Ovary (tissue), 9 donors: Measurements from ENCODE around the gene GRM5. TPM values are rescaled to one million over a fixed set of nuclear protein-coding genes. Genes with fewer than 3 reads are reported as not detected.

Experiments used
- DNase-seq, 5 donors: peaks; one replicate each; pipeline ENCODE4 v3.0.0-alpha.2; 2019 to 2020
- H3K27ac ChIP-seq, 2 donors: fragments of 200-600 bp; one replicate each; pipeline versions ENCODE4 v1.5.1 to v1.8.0; 2019 to 2022
- H3K27me3 ChIP-seq: fragments of 200-600 bp; one replicate; pipeline ENCODE4 v1.8.0; 2022
- H3K36me3 ChIP-seq: fragments of 200-600 bp; sonication (generic); one replicate; pipeline ENCODE4 v1.5.1; 2019
- H3K4me1 ChIP-seq: one replicate; pipeline ENCODE4 v1.8.1; 2013; ENCODE audit warnings: mild to moderate bottlenecking, moderate library complexity; ENCODE audit not compliant: insufficient read depth
- H3K4me3 ChIP-seq: fragments of 200-600 bp; sonication (generic); one replicate; pipeline ENCODE4 v1.5.1; 2017
- H3K9me3 ChIP-seq, 2 donors: fragments of 200-600 bp in 1 of 2; sonication (generic) in 1 of 2; one replicate each; pipeline versions ENCODE4 v1.5.1 to v1.8.1; 2013 to 2019; ENCODE audit warnings: mild to moderate bottlenecking in 1 of 2, moderate library complexity in 1 of 2
- CTCF ChIP-seq, 3 donors: fragments of 450-650 bp in 2 of 3; fragments of 200-600 bp in 1 of 3; IDR thresholded peaks; one replicate each; pipeline versions ENCODE4 v1.5.1 to v1.8.0; 2016 to 2022; ENCODE audit warnings: antibody characterized with exemption in 3 of 3, mild to moderate bottlenecking in 1 of 3
- EP300 ChIP-seq: sonication (generic); formaldehyde crosslinking; IDR thresholded peaks from one replicate; pipeline ENCODE4 v1.6.1; 2017; ENCODE audit warnings: antibody characterized with exemption
- POLR2A ChIP-seq: fragments of 450-650 bp; IDR thresholded peaks from one replicate; pipeline ENCODE4 v1.6.1; 2017; ENCODE audit warnings: antibody characterized with exemption, mild to moderate bottlenecking, moderate library complexity
- WGBS, 3 donors: extraction: QIAGEN DNeasy Blood & Tissue Kit in 1 of 3; methylation state at CpG; one replicate each; pipeline versions ENCODE4 v1.1.5 to v1.1.7; 2013 to 2017; 5-methylcytosine and 5-hydroxymethylcytosine counted together
- intact Hi-C, 4 donors: fragments of 100-400 bp; cut with DNase I; formaldehyde crosslinking; loops; one replicate each; pipeline versions ENCODE4 v1.11.0 to v1.15.1; 2022 to 2023
- polyA plus RNA-seq, 2 donors: library from polyadenylated mRNA; stranded (reverse); fragments of 200-250 nt in 1 of 2; fragments of 350-450 nt in 1 of 2; fragmentation: Illumina TruSeq in 1 of 2; extraction: RNeasy Lipid Tissue Mini Kit (QIAGEN cat#74804) in 1 of 2; gene quantifications; one replicate each; pipeline ENCODE4 v1.2.3, GENCODE V29; 2013 to 2014
- total RNA-seq, 7 donors: library from RNA; depleted of rRNA in 2 of 7; stranded (reverse); fragments of >200 nt in 2 of 7; fragmentation: NEBNext Ultra II Directional in 3 of 7; extraction: Animal tissue kit (Norgen Biotek cat#: 25700) in 3 of 7; gene quantifications; one replicate each; pipeline versions ENCODE4 v1.1.0 to v1.2.4, GENCODE V29; 2016 to 2023
- donor health status: DM: no; HTN: no; CAD: no; lungs with moderate emphysema.
- donor health status: DM: no; HTN: no; CAD: no.
- donor health status: Bipolar disorder and iron deficiency.
- donor health status: DM: yes; HTN: yes; CAD: no.
- donor health status: DM: no; HTN: no; CAD: no.
- donor health status: DM: yes; HTN: yes; CAD: no.

The GRM5 gene
- total and polyA plus RNA-seq, 9 donors: under 0.01 to 0.03 TPM; not detected in 7

GRCh38 chr11:88656283-88656682, 409.5 kb downstream of the GRM5 start:
- intact Hi-C loops: no loop called here
- H3K36me3 ChIP-seq: no peaks in the 10 kb centered on the region
- TF ChIP-seq POLR2A: no peak
- no peak for TF ChIP-seq EP300
- no peak for TF ChIP-seq CTCF (IDR thresholded peaks at IDR 0.05)

GRCh38 chr11:88655656-88656055, 410.1 kb downstream of the GRM5 start:
- Histone ChIP-seq H3K36me3 (no peaks in the 10 kb centered on the region), H3K4me3 (no peak overlapping the region), H3K27me3 (no peaks in the 10 kb centered on the region), H3K4me1 (no peaks in the 10 kb centered on the region), H3K27ac (no peak overlapping the region), H3K9me3 (no peaks in the 10 kb centered on the region)
- no peak for DNase-seq
- intact Hi-C loops: no loop called here
- TF ChIP-seq POLR2A: no peak
- TF ChIP-seq CTCF (IDR thresholded peaks at IDR 0.05): no peak
- no peak for TF ChIP-seq EP300

More at GRCh38 chr11:88656283-88656682, 409.5 kb downstream of the GRM5 start:
- Histone ChIP-seq H3K27me3 (no peaks in the 10 kb centered on the region), H3K4me3 (no peak overlapping the region), H3K9me3 (no peaks in the 10 kb centered on the region), H3K27ac (no peak overlapping the region), H3K4me1 (no peaks in the 10 kb centered on the region)
- no peak for DNase-seq
- 74 to 83% (median 75%) methylated on average over 3 of the region's 3 CpGs for WGBS, 3 donors

DNA sequence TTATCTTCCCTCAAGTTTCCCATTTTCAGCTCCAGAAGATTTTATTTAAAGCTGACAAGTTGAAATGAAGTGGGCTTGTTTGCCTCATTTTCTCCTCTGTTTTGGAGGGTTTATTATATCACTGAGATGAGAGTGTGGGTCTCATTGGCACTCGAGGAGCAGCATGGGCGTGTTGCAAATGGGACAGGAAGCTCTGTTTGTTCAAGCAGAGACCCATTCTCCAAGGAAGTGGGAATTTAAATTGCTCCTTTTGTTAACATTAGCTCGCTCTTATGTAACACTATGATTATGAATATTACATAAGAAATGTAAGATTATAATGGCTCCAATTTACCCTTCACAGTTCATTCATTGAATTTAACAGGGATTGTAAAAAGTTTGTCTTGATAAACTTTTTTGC, 410.6 kb downstream of the GRM5 start:
- Histone ChIP-seq H3K36me3 (no peaks in the 10 kb centered on the region), H3K4me1 (no peaks in the 10 kb centered on the region), H3K4me3 (no peak overlapping the region), H3K27ac (no peak overlapping the region), H3K9me3 (no peaks in the 10 kb centered on the region), H3K27me3 (no peaks in the 10 kb centered on the region)
- intact Hi-C loops: no loop called here
- 75 to 82% (median 78%) methylated on average over 3 of the region's 3 CpGs for WGBS, 3 donors
- TF ChIP-seq CTCF (IDR thresholded peaks at IDR 0.05) (no peak), POLR2A (no peak), EP300 (no peak)
- DNase-seq: no peak

- H3K27ac ChIP-seq: no peak overlapping the region
- H3K27me3 ChIP-seq: no peaks in the 10 kb centered on the region
- no peaks in the 10 kb centered on the region for H3K36me3 ChIP-seq
- intact Hi-C loops: no loop called here
- TF ChIP-seq EP300 (no peak), POLR2A (no peak), CTCF (IDR thresholded peaks at IDR 0.05) (no peak)
- 58 to 81% (median 71%) methylated on average over 2 of the region's 2 CpGs for WGBS, 3 donors
- no peaks in the 10 kb centered on the region for H3K9me3 ChIP-seq
- no peak for DNase-seq
- H3K4me1 ChIP-seq: no peaks in the 10 kb centered on the region
- H3K4me3 ChIP-seq: no peak overlapping the region
These were observed 414.2 kb downstream of the GRM5 start for GRCh38 chr11:88651556-88651955.

GRCh38 chr11:88644724-88645123, 421.1 kb downstream of the GRM5 start:
- intact Hi-C loops: no loop called here
- Histone ChIP-seq H3K27me3 (no peaks in the 10 kb centered on the region), H3K27ac (no peak overlapping the region), H3K9me3 (no peaks in the 10 kb centered on the region), H3K4me1 (no peaks in the 10 kb centered on the region), H3K36me3 (no peaks in the 10 kb centered on the region), H3K4me3 (no peak overlapping the region)
- no peak for DNase-seq
- TF ChIP-seq CTCF (IDR thresholded peaks at IDR 0.05) (no peak), EP300 (no peak), POLR2A (no peak)
